Measurements from ENCODE around the gene SSTR5.

GRCh38 chr16:1044460-1045309, 27.9 kb upstream of the SSTR5 start:
- TF ChIP-seq POLR2A (IDR thresholded peaks at IDR 0.05; ENCODE audit: low read length) (no peak), GATA1 (IDR thresholded peaks at IDR 0.05; ENCODE audit: low read depth, low read length) (no peak)

Measured in erythroblast (primary cell).